Peyer's patch (tissue), 4 donors: ENCODE results near the gene CTU1.

ENCODE experiments used
- POLR2A ChIP-seq, 2 donors: fragments of 450-650 bp; IDR thresholded peaks; one replicate each; pipeline ENCODE4 v1.5.1; 2017; ENCODE audit warnings: antibody characterized with exemption in 2 of 2, mild to moderate bottlenecking in 2 of 2, moderate library complexity in 2 of 2
- TF ChIP-seq, protein P1 (sequence below), 6 experiments: fragments of 450-650 bp in 4 of 6; fragments of 200-600 bp in 2 of 6; sonication (generic) in 1 of 6; IDR thresholded peaks; one replicate each; pipeline ENCODE4 v1.5.1; 2017 to 2019; ENCODE audit warnings: antibody characterized with exemption in 6 of 6, mild to moderate bottlenecking in 3 of 6, moderate library complexity in 1 of 6

DNA sequence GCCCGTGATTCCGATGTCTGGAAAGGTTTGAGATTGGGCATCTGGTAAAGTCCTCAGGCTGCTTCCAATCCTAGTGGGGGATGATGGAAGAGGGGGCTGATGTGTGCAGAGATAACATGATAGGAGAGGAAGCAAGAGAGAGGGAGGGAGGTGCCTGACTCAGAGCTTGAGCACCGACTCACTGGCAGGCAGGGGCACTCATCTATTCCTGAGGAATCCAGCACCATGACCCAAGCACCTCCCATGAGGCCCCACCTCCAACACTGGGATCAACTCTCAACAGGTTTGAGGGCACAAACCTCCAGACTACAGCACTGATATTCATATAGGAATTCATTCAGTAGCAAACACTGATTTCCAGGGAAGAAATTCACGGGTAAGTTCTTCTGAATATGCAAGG lies 10.9 kb upstream of the CTU1 start:
- TF ChIP-seq POLR2A (IDR thresholded peaks at IDR 0.05) = no peak
- TF ChIP-seq, protein P1, sequence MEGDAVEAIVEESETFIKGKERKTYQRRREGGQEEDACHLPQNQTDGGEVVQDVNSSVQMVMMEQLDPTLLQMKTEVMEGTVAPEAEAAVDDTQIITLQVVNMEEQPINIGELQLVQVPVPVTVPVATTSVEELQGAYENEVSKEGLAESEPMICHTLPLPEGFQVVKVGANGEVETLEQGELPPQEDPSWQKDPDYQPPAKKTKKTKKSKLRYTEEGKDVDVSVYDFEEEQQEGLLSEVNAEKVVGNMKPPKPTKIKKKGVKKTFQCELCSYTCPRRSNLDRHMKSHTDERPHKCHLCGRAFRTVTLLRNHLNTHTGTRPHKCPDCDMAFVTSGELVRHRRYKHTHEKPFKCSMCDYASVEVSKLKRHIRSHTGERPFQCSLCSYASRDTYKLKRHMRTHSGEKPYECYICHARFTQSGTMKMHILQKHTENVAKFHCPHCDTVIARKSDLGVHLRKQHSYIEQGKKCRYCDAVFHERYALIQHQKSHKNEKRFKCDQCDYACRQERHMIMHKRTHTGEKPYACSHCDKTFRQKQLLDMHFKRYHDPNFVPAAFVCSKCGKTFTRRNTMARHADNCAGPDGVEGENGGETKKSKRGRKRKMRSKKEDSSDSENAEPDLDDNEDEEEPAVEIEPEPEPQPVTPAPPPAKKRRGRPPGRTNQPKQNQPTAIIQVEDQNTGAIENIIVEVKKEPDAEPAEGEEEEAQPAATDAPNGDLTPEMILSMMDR (IDR thresholded peaks at IDR 0.05) = no peak
